SK-N-SH (cell line): ENCODE results near the gene RBBP4. TPM values are rescaled to one million over a fixed set of nuclear protein-coding genes. Genes with fewer than 3 reads are reported as not detected.

Experiments used
- CTCF ChIA-PET: fragments of 300-600, 350-600 bp; formaldehyde crosslinking; extraction: SDS; loops from one replicate; lab custom pipeline; 2021; lab: Yijun Ruan, JAX
- POLR2A ChIA-PET: fragments of 350-600 bp; sonication (Branson Sonifier 250); formaldehyde crosslinking; extraction: SDS; loops from one replicate; lab custom pipeline; 2020; ENCODE audit warnings: antibody characterized with exemption, inconsistent platforms; lab: Yijun Ruan, JAX
- DNase-seq: peaks from one replicate; pipeline ENCODE4 v3.0.0; 2012
- H2AFZ ChIP-seq: fragments of 200-600 bp; sonication (generic); 2 replicates; pipeline ENCODE4 v1.8.1; 2016; ENCODE audit warnings: antibody characterized with exemption, mild to moderate bottlenecking, low read depth
- H3F3A ChIP-seq: fragments of 200-600 bp; sonication (generic); replicated peaks from 2 replicates; pipeline ENCODE3; 2016; ENCODE audit warnings: antibody characterized with exemption, mild to moderate bottlenecking; ENCODE audit not compliant: insufficient read depth
- H3K27ac ChIP-seq, 2 experiments: fragments of 200-500 bp in 1 of 2; fragments of 200-600 bp in 1 of 2; sonication (Bioruptor generic) in 1 of 2; sonication (generic), shearing (Covaris generic) in 1 of 2; 2 replicates each; pipeline versions ENCODE4 v1.5.1 to v1.6.1; 2014 to 2016; ENCODE audit warnings: low read depth in 2 of 2, inconsistent platforms in 1 of 2, low read length in 1 of 2, mild to moderate bottlenecking in 1 of 2, mixed read lengths in 1 of 2
- H3K27me3 ChIP-seq: fragments of 200-600 bp; sonication (generic), shearing (Covaris generic); 2 replicates; pipeline ENCODE4 v1.6.1; 2016; ENCODE audit warnings: mixed run types; ENCODE audit not compliant: insufficient read depth
- H3K36me3 ChIP-seq, 2 experiments: fragments of 200-500 bp in 1 of 2; fragments of 200-600 bp in 1 of 2; sonication (Bioruptor generic) in 1 of 2; sonication (generic) in 1 of 2; replicated peaks in 1 of 2; 2 replicates each; pipeline versions ENCODE3 to v1.5.1; 2014 to 2016; ENCODE audit warnings: low read length in 1 of 2, mild to moderate bottlenecking in 1 of 2; ENCODE audit not compliant: insufficient read depth in 2 of 2, control insufficient read depth in 1 of 2
- H3K4me1 ChIP-seq, 2 experiments: fragments of 200-500 bp in 1 of 2; fragments of 200-600 bp in 1 of 2; sonication (Bioruptor generic) in 1 of 2; sonication (generic), shearing (Covaris generic) in 1 of 2; 2 replicates each; pipeline versions ENCODE4 v1.5.1 to v1.6.1; 2014 to 2016; ENCODE audit warnings: low read depth in 1 of 2, low read length in 1 of 2, mixed run types in 1 of 2; ENCODE audit not compliant: insufficient read depth in 2 of 2, control insufficient read depth in 1 of 2
- H3K4me2 ChIP-seq: fragments of 200-600 bp; sonication (generic), shearing (Covaris generic); 2 replicates; pipeline ENCODE4 v1.6.1; 2017; ENCODE audit warnings: mixed run types
- H3K4me3 ChIP-seq, 2 experiments: fragments of 200-500 bp in 1 of 2; fragments of 200-600 bp in 1 of 2; sonication (Bioruptor generic) in 1 of 2; sonication (generic), shearing (Covaris generic) in 1 of 2; 2 replicates each; pipeline versions ENCODE4 v1.5.1 to v1.8.1; 2014 to 2016; ENCODE audit warnings: low read depth in 2 of 2, inconsistent platforms in 1 of 2, low read length in 1 of 2, mild to moderate bottlenecking in 1 of 2, mixed read lengths in 1 of 2, moderate library complexity in 1 of 2
- H3K79me2 ChIP-seq: fragments of 200-600 bp; sonication (generic); 2 replicates; pipeline ENCODE4 v1.8.1; 2017; ENCODE audit warnings: mild to moderate bottlenecking; ENCODE audit not compliant: insufficient read depth
- H3K9ac ChIP-seq: fragments of 200-600 bp; sonication (generic); 2 replicates; pipeline ENCODE4 v1.6.1; 2017; ENCODE audit warnings: mixed run types
- H3K9me2 ChIP-seq: fragments of 200-600 bp; sonication (generic); 2 replicates; pipeline ENCODE4 v1.6.1; 2017; ENCODE audit warnings: mixed run types
- H3K9me3 ChIP-seq: fragments of 200-600 bp; sonication (generic); 2 replicates; pipeline ENCODE4 v1.6.1; 2017; ENCODE audit warnings: mixed run types, mild to moderate bottlenecking, moderate library complexity
- H4K20me1 ChIP-seq: fragments of 200-600 bp; sonication (generic); 2 replicates; pipeline ENCODE4 v1.6.1; 2017; ENCODE audit warnings: mild to moderate bottlenecking, mixed run types; ENCODE audit not compliant: insufficient read depth
- ELF1 ChIP-seq: IDR thresholded peaks from 2 replicates; pipeline ENCODE4 v1.4.0; 2012
- EZH2phosphoT487 ChIP-seq: fragments of 200-600 bp; sonication (generic); IDR thresholded peaks from 2 replicates; pipeline ENCODE4 v1.6.1; 2017; ENCODE audit warnings: low read depth, mixed run types, mild to moderate bottlenecking, antibody characterized with exemption, moderate library complexity, borderline replicate concordance
- FOSL2 ChIP-seq: IDR thresholded peaks from 2 replicates; pipeline ENCODE4 v1.4.0; 2012; ENCODE audit warnings: low read depth, mild to moderate bottlenecking, moderate library complexity, borderline replicate concordance
- FOXJ3 ChIP-seq: sonication (generic); formaldehyde crosslinking; IDR thresholded peaks from 2 replicates; pipeline ENCODE4 v1.5.1; 2020; ENCODE audit warnings: mild to moderate bottlenecking, missing genetic modification reagents
- FOXM1 ChIP-seq: IDR thresholded peaks from 2 replicates; pipeline ENCODE4 v1.4.0; 2012; ENCODE audit warnings: low read depth, mild to moderate bottlenecking
- GATA2 ChIP-seq: sonication (generic); formaldehyde crosslinking; IDR thresholded peaks from 2 replicates; pipeline ENCODE4 v1.5.0; 2020; ENCODE audit warnings: mild to moderate bottlenecking, missing genetic modification reagents
- IRF3 ChIP-seq: fragments of 150-350 bp; IDR thresholded peaks from 2 replicates; pipeline ENCODE4 v1.6.1; 2016; ENCODE audit warnings: mild to moderate bottlenecking, low read depth, low read length
- JUND ChIP-seq: IDR thresholded peaks from 2 replicates; pipeline ENCODE4 v1.4.0; 2012
- MEF2A ChIP-seq: IDR thresholded peaks from 2 replicates; pipeline ENCODE4 v1.4.0; 2012; ENCODE audit warnings: low read depth, borderline replicate concordance
- NFIC ChIP-seq: IDR thresholded peaks from 2 replicates; pipeline ENCODE4 v1.4.0; 2012; ENCODE audit warnings: borderline replicate concordance
- NRF1 ChIP-seq: IDR thresholded peaks from 2 replicates; pipeline ENCODE4 v1.6.1; 2012; ENCODE audit warnings: low read depth, mild to moderate bottlenecking, low read length
- POLR2AphosphoS5 ChIP-seq: IDR thresholded peaks from 2 replicates; pipeline ENCODE4 v1.6.1; 2012; ENCODE audit warnings: low read depth, low read length
- RAD21 ChIP-seq: IDR thresholded peaks from 2 replicates; pipeline ENCODE4 v1.6.1; 2012; ENCODE audit warnings: mild to moderate bottlenecking, low read length
- RCOR1 ChIP-seq: fragments of 150-350 bp; IDR thresholded peaks from 2 replicates; pipeline ENCODE4 v1.6.1; 2017; ENCODE audit warnings: antibody characterized with exemption, low read length
- RFX5 ChIP-seq: IDR thresholded peaks from 2 replicates; pipeline ENCODE4 v1.6.1; 2012; ENCODE audit warnings: mild to moderate bottlenecking, improper control_type of control experiment, low read length
- RXRA ChIP-seq: IDR thresholded peaks from 2 replicates; pipeline ENCODE4 v1.4.0; 2012; ENCODE audit warnings: low read depth, mild to moderate bottlenecking, borderline replicate concordance
- SIN3A ChIP-seq: IDR thresholded peaks from 2 replicates; pipeline ENCODE4 v1.6.1; 2012; ENCODE audit warnings: low read depth, mild to moderate bottlenecking, low read length, moderate library complexity, borderline replicate concordance
- SMC3 ChIP-seq: IDR thresholded peaks from 2 replicates; pipeline ENCODE4 v1.6.1; 2012; ENCODE audit warnings: low read depth, low read length, improper control_type of control experiment
- TCF12 ChIP-seq: IDR thresholded peaks from 2 replicates; pipeline ENCODE4 v1.4.0; 2012
- TEAD4 ChIP-seq: IDR thresholded peaks from 2 replicates; pipeline ENCODE4 v1.4.0; 2012; ENCODE audit warnings: mild to moderate bottlenecking, borderline replicate concordance; ENCODE audit not compliant: insufficient read depth
- YY1 ChIP-seq: IDR thresholded peaks from 2 replicates; pipeline ENCODE4 v1.4.0; 2012; ENCODE audit warnings: low read depth, mild to moderate bottlenecking
- ZBTB33 ChIP-seq: IDR thresholded peaks from 2 replicates; pipeline ENCODE4 v1.4.0; 2012; ENCODE audit warnings: low read depth, borderline replicate concordance
- WGBS: methylation state at CpG from one replicate; pipeline ENCODE4 v1.1.6; 2017; ENCODE audit warnings: low lambda C conversion rate; 5-methylcytosine and 5-hydroxymethylcytosine counted together
- polyA plus RNA-seq, 3 experiments: library from polyadenylated mRNA; depleted of rRNA; stranded (reverse); fragments of >200 nt; gene quantifications; 2 replicates each; pipeline ENCODE4 v1.2.3, GENCODE V29; 2012
- TF ChIP-seq, protein P1 (sequence below): IDR thresholded peaks from 2 replicates; pipeline ENCODE4 v1.4.0; 2012; ENCODE audit warnings: low read depth, borderline replicate concordance
- TF ChIP-seq, protein P2 (sequence below): IDR thresholded peaks from 2 replicates; pipeline ENCODE4 v1.4.0; 2012; ENCODE audit warnings: low read depth
- TF ChIP-seq, protein P3 (sequence below): IDR thresholded peaks from 2 replicates; pipeline ENCODE4 v1.6.1; 2012; ENCODE audit warnings: mild to moderate bottlenecking, low read depth, low read length, moderate library complexity

The RBBP4 gene
- polyA plus RNA-seq, 1 of the 3 experiments (the other 2 are of a cell fraction), result 108 TPM

DNA sequence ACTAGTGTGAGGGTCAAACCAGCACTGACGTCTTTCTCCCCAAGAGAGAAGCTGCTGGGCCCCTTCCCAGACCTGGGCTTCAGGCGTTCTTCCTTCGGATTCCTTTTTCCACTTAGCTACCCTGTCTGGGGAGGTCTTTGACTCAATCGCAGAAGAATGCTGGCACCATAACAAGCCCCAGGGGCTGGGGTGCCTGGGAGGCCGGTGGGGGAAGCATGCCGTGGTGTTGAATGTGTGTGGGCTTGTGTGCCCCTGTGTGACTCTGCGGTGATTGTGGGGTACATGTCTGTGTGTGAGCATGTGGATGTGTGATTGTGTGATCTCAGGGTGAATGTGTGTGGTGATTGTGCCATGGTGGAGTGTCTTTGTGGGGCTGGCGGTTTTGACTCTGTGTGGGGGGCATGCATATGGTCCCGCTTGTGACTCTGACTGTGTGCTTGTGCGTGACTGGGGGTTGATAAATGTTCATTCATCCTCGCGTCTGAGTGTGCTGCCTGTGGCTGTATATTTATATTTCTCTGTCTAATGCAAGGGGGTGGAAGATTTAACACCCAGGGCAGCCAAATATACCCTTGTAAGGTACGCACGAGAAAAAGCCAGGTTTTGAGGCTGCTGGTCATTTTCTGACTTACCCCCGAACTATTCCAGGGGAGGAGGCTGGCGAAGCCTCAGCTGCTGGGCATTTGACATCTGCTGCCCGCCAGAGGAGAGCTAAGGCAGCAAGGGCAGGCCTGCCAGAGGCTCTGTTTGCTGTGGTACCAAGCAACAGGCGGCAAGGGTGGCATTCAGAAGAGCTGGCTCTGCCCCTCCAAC, 52.7 kb downstream of the RBBP4 start:
- Histone ChIP-seq H3K9ac (peak overlapping the region; percentile 95), H3F3A (peaks cover 17% of the 10 kb centered on the region), H3K9me3 (no peaks in the 10 kb centered on the region), H3K36me3 (no peaks in the 10 kb centered on the region), H2AFZ (peak overlapping the region; percentile 91), H3K4me1 (peaks cover 9 to 13% of the 10 kb centered on the region in 2 experiments; a peak in 3 of 4 replicates), H3K4me3 (peak overlapping the region; percentile 58 to 81), H3K79me2 (peaks cover 37% of the 10 kb centered on the region), H3K9me2 (no peaks in the 10 kb centered on the region), H3K27me3 (no peaks in the 10 kb centered on the region), H3K4me2 (peak overlapping the region; percentile 94), H4K20me1 (no peaks in the 10 kb centered on the region), H3K27ac (peak overlapping the region in 1 of 2 experiments; percentile 92; a peak in 2 of 4 replicates)
- peak; percentile 42 for DNase-seq
- ChIA-PET POLR2A (no interaction called here), CTCF (interaction anchor here (0.9 to 18.9 kb wide), 5 partner anchors 9 to 303 kb away, joined by 3 to 392 read pairs (median 6); no protein-coding TSS in a partner anchor)
- WGBS, result 29% methylated on average over 16 of the region's 18 CpGs
- TF ChIP-seq SIN3A (peak; percentile 65; the same call in 1 of the 2 replicates), SMC3 (no peak), RXRA (peak; percentile 9; the same call in 1 of the 2 replicates), RCOR1 (no peak), TEAD4 (peak; percentile 60; the same call in 1 of the 2 replicates), TCF12 (peak; percentile 66), MEF2A (no peak), NFIC (peak; percentile 81), ELF1 (no peak), POLR2AphosphoS5 (peak; percentile 69; the same call in 1 of the 2 replicates), RAD21 (no peak), RFX5 (no peak), YY1 (no peak), GATA2 (CRISPR knock-in tag) (no peak), FOXJ3 (no peak), IRF3 (no peak), FOXM1 (no peak), EZH2phosphoT487 (no peak), NRF1 (no peak), FOSL2 (peak; percentile 72), ZBTB33 (no peak), JUND (peak; percentile 77)
- TF ChIP-seq, protein P1, sequence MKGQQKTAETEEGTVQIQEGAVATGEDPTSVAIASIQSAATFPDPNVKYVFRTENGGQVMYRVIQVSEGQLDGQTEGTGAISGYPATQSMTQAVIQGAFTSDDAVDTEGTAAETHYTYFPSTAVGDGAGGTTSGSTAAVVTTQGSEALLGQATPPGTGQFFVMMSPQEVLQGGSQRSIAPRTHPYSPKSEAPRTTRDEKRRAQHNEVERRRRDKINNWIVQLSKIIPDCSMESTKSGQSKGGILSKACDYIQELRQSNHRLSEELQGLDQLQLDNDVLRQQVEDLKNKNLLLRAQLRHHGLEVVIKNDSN, result no peak
- TF ChIP-seq, protein P2, sequence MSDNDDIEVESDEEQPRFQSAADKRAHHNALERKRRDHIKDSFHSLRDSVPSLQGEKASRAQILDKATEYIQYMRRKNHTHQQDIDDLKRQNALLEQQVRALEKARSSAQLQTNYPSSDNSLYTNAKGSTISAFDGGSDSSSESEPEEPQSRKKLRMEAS, result peak; percentile 37
- TF ChIP-seq, protein P3, sequence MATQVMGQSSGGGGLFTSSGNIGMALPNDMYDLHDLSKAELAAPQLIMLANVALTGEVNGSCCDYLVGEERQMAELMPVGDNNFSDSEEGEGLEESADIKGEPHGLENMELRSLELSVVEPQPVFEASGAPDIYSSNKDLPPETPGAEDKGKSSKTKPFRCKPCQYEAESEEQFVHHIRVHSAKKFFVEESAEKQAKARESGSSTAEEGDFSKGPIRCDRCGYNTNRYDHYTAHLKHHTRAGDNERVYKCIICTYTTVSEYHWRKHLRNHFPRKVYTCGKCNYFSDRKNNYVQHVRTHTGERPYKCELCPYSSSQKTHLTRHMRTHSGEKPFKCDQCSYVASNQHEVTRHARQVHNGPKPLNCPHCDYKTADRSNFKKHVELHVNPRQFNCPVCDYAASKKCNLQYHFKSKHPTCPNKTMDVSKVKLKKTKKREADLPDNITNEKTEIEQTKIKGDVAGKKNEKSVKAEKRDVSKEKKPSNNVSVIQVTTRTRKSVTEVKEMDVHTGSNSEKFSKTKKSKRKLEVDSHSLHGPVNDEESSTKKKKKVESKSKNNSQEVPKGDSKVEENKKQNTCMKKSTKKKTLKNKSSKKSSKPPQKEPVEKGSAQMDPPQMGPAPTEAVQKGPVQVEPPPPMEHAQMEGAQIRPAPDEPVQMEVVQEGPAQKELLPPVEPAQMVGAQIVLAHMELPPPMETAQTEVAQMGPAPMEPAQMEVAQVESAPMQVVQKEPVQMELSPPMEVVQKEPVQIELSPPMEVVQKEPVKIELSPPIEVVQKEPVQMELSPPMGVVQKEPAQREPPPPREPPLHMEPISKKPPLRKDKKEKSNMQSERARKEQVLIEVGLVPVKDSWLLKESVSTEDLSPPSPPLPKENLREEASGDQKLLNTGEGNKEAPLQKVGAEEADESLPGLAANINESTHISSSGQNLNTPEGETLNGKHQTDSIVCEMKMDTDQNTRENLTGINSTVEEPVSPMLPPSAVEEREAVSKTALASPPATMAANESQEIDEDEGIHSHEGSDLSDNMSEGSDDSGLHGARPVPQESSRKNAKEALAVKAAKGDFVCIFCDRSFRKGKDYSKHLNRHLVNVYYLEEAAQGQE, result peak; percentile 60; the same call in 1 of the 2 replicates
